ENCODE results near the gene ARX. TPM values are rescaled to one million over a fixed set of nuclear protein-coding genes. Genes with fewer than 3 reads are reported as not detected.

ARX gene
- total RNA-seq, 1 donor from 2014 or later: not detected

GRCh38 chrX:24981030-24981429, 34.7 kb downstream of the ARX start:
- DNase-seq (ENCODE audit: low spot score in 2 of 2): no peak
- Histone ChIP-seq H3K9me3 (no peaks in the 10 kb centered on the region), H3K27ac (no peak overlapping the region), H3K36me3 (no peaks in the 10 kb centered on the region), H3K4me1 (no peaks in the 10 kb centered on the region), H3K4me3 (no peak overlapping the region), H3K27me3 (no peaks in the 10 kb centered on the region)
- TF ChIP-seq, protein P1, sequence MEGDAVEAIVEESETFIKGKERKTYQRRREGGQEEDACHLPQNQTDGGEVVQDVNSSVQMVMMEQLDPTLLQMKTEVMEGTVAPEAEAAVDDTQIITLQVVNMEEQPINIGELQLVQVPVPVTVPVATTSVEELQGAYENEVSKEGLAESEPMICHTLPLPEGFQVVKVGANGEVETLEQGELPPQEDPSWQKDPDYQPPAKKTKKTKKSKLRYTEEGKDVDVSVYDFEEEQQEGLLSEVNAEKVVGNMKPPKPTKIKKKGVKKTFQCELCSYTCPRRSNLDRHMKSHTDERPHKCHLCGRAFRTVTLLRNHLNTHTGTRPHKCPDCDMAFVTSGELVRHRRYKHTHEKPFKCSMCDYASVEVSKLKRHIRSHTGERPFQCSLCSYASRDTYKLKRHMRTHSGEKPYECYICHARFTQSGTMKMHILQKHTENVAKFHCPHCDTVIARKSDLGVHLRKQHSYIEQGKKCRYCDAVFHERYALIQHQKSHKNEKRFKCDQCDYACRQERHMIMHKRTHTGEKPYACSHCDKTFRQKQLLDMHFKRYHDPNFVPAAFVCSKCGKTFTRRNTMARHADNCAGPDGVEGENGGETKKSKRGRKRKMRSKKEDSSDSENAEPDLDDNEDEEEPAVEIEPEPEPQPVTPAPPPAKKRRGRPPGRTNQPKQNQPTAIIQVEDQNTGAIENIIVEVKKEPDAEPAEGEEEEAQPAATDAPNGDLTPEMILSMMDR (IDR thresholded peaks at IDR 0.05): no peak
- intact Hi-C loops (cut with DNase I): no loop called here

- Histone ChIP-seq H3K4me1 (no peaks in the 10 kb centered on the region), H3K27ac (no peak overlapping the region), H3K4me3 (no peak overlapping the region), H3K9me3 (no peaks in the 10 kb centered on the region), H3K27me3 (no peaks in the 10 kb centered on the region), H3K36me3 (no peaks in the 10 kb centered on the region)
- intact Hi-C loops (cut with DNase I): no loop called here
- TF ChIP-seq, protein P1 (IDR thresholded peaks at IDR 0.05): no peak
- DNase-seq (ENCODE audit: low spot score in 2 of 2): no peak
Observed at GRCh38 chrX:24979081-24979480, 36.7 kb downstream of the ARX start.

- Histone ChIP-seq H3K27ac (no peak overlapping the region), H3K4me1 (no peaks in the 10 kb centered on the region), H3K27me3 (no peaks in the 10 kb centered on the region), H3K4me3 (no peak overlapping the region), H3K36me3 (no peaks in the 10 kb centered on the region), H3K9me3 (no peaks in the 10 kb centered on the region)
- intact Hi-C loops (cut with DNase I): no loop called here
- TF ChIP-seq, protein P1 (IDR thresholded peaks at IDR 0.05): no peak
- DNase-seq (ENCODE audit: low spot score in 2 of 2): no peak
Observed at GRCh38 chrX:24969812-24970211, 46.0 kb downstream of the ARX start.

DNA sequence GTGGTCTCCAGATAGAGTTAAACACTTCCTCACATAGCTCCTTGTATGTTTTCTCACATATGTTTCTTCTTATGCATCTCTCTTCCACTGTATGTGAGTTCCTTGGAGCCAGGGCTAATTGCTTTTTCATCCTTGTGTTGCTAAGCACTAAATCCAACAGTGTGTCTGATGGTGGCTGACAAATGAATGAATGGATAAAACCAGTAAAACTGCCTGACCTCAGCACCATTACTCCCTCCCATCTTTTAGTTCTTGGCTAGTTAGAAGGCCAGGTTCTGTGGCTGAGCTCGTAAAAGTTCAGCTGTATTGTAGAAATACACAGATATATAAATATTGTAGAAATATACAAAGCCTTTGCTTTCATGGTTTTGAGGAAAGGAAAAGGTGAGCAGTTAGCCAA, 50.4 kb downstream of the ARX start:
- no peak overlapping the region for H3K27ac ChIP-seq
- H3K27me3 ChIP-seq: no peaks in the 10 kb centered on the region
- intact Hi-C loops (cut with DNase I): no loop called here
- no peaks in the 10 kb centered on the region for H3K36me3 ChIP-seq
- no peak overlapping the region for H3K4me3 ChIP-seq
- TF ChIP-seq, protein P1 (IDR thresholded peaks at IDR 0.05): no peak
- no peaks in the 10 kb centered on the region for H3K9me3 ChIP-seq
- H3K4me1 ChIP-seq: no peaks in the 10 kb centered on the region
- DNase-seq (ENCODE audit: low spot score in 2 of 2): no peak

GRCh38 chrX:24963823-24964222, 51.9 kb downstream of the ARX start:
- Histone ChIP-seq H3K9me3 (no peaks in the 10 kb centered on the region), H3K27me3 (no peaks in the 10 kb centered on the region), H3K27ac (no peak overlapping the region), H3K4me1 (no peaks in the 10 kb centered on the region), H3K36me3 (no peaks in the 10 kb centered on the region), H3K4me3 (no peak overlapping the region)
- DNase-seq (ENCODE audit: low spot score in 2 of 2): no peak
- intact Hi-C loops (cut with DNase I): no loop called here
- TF ChIP-seq, protein P1 (IDR thresholded peaks at IDR 0.05): no peak

DNA sequence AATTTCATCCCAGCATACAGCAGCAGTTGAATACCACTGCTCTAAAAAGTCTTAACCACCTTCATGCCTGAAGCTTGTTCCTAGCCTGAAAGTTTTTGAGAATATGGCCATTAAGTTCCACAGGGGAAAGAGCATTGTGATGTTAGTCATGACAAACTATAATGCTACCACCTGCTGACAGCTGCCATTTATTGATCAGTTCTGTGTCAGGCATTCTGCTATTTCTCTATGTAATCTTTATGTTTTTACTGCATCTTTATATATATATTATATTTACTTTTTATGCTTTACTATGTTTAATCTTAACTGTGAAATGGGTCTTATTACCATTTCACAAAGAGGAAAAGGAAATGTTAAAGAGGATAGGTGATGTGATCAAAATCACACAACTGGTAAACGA, 54.0 kb downstream of the ARX start:
- TF ChIP-seq, protein P1 (IDR thresholded peaks at IDR 0.05): no peak
- no peaks in the 10 kb centered on the region for H3K36me3 ChIP-seq

More for the DNA sequence above, 54.0 kb downstream of the ARX start:
- DNase-seq (ENCODE audit: low spot score in 2 of 2): no peak
- Histone ChIP-seq H3K4me3 (no peak overlapping the region), H3K9me3 (no peaks in the 10 kb centered on the region), H3K4me1 (no peaks in the 10 kb centered on the region), H3K27me3 (no peaks in the 10 kb centered on the region), H3K27ac (no peak overlapping the region)
- intact Hi-C loops (cut with DNase I): no loop called here

Data from ascending aorta (tissue), 2 donors.